IPS DF 6.9 (cell line): ENCODE results near the gene LRP1B.
"Not testable (repeated sequence)": the region's sequence is repeated elsewhere in the genome, so short reads cannot be mapped to it uniquely, and the experiment has no call there.

ENCODE experiments used
- DNase-seq: peaks from one replicate; pipeline ENCODE4 v3.0.0-alpha.2; 2013; ENCODE audit warnings: low read depth, low spot score
- H3K27ac ChIP-seq: one replicate; pipeline ENCODE4 v1.5.1; 2013; ENCODE audit warnings: low read length, control low read depth
- H3K27me3 ChIP-seq: 2 replicates; pipeline ENCODE4 v1.6.1; 2013; ENCODE audit warnings: mild to moderate bottlenecking, low read length; ENCODE audit not compliant: control insufficient read depth, insufficient read depth
- H3K36me3 ChIP-seq: 2 replicates; pipeline ENCODE4 v1.6.1; 2013; ENCODE audit warnings: low read length; ENCODE audit not compliant: control insufficient read depth, insufficient read depth
- H3K4me1 ChIP-seq: 2 replicates; pipeline ENCODE4 v1.6.1; 2013; ENCODE audit warnings: low read length; ENCODE audit not compliant: control insufficient read depth, insufficient read depth
- H3K4me3 ChIP-seq: 2 replicates; pipeline ENCODE4 v1.5.1; 2013; ENCODE audit warnings: mild to moderate bottlenecking, low read length
- H3K9me3 ChIP-seq: 2 replicates; pipeline ENCODE4 v1.6.1; 2013; ENCODE audit warnings: low read length, inconsistent platforms; ENCODE audit not compliant: control insufficient read depth, insufficient read depth
- WGBS: extraction: QIAGEN DNeasy Blood & Tissue Kit; methylation state at CpG from one replicate; pipeline ENCODE4 v1.1.7; 2013; ENCODE audit warnings: mixed read lengths, missing lambda C conversion rate; ENCODE audit not compliant: insufficient read length, insufficient coverage; 5-methylcytosine and 5-hydroxymethylcytosine counted together

Gene LRP1B

GRCh38 chr2:140356697-140357096, 1774.1 kb downstream of the LRP1B start:
- Histone ChIP-seq H3K9me3 (no peaks in the 10 kb centered on the region), H3K4me3 (no peak overlapping the region), H3K4me1 (peaks cover 1% of the 10 kb centered on the region; the same call in 1 of the 2 replicates), H3K36me3 (no peaks in the 10 kb centered on the region), H3K27me3 (no peaks in the 10 kb centered on the region), H3K27ac (no peak overlapping the region)
- DNase-seq, result no peak
- WGBS, result no CpG with 5 or more reads among the region's 1 CpG

- Histone ChIP-seq H3K27me3 (no peaks in the 10 kb centered on the region), H3K4me3 (no peak overlapping the region), H3K4me1 (peaks cover 1% of the 10 kb centered on the region; the same call in 1 of the 2 replicates), H3K27ac (no peak overlapping the region), H3K36me3 (no peaks in the 10 kb centered on the region), H3K9me3 (no peaks in the 10 kb centered on the region)
- WGBS, result no CpG with 5 or more reads among the region's 2 CpGs
- DNase-seq, result no peak
Measured at GRCh38 chr2:140355511-140356090, 1775.2 kb downstream of the LRP1B start.

DNA sequence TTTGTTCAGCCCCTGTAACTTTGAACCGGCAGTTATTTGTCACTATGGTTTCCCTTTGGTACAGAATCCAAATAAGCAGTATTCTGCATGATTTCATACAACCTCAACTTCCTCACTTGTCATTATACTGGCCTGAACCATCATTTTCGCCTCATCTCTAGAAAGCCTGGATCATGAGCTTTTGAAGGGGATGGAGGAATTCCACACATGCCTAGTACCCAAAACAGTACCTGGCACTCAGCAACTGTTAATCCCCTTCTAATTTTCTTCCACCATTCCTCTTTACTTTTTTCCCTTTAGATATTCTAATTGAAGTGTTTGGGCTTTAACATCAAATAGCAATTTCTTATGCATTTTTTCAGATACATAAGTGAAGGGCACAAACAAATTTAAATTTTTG, 1776.3 kb downstream of the LRP1B start:
- no peaks in the 10 kb centered on the region for H3K27me3 ChIP-seq
- H3K9me3 ChIP-seq, result no peaks in the 10 kb centered on the region
- peaks cover 1% of the 10 kb centered on the region; the same call in 1 of the 2 replicates for H3K4me1 ChIP-seq
- no peak overlapping the region for H3K27ac ChIP-seq
- no CpG with 5 or more reads among the region's 2 CpGs for WGBS
- H3K36me3 ChIP-seq, result no peaks in the 10 kb centered on the region
- H3K4me3 ChIP-seq, result no peak overlapping the region
- no peak for DNase-seq

DNA sequence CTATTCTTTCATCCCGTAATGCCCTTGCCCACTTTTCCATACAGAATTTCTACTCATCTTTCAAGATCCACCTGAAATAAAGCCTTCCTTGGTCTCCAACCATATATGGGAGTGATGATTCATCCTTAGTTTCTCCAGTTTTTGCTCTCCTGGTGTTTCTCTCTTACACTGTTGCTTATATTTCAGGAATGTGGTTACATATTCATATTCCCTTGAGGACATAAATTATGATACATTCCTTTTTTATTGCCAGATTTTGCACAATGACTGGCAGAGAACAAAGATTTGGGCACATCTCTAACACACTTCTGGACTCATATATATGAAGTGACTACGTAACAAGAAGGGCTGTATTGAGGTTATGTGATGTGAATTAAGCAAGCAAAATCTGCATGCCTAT, 1777.3 kb downstream of the LRP1B start:
- Histone ChIP-seq H3K27me3 (no peaks in the 10 kb centered on the region), H3K27ac (no peak overlapping the region), H3K36me3 (no peaks in the 10 kb centered on the region), H3K4me1 (peaks cover 3% of the 10 kb centered on the region; the same call in 1 of the 2 replicates), H3K4me3 (no peak overlapping the region), H3K9me3 (no peaks in the 10 kb centered on the region)
- WGBS, result no CpG with 5 or more reads among the region's 2 CpGs
- DNase-seq, result no peak

DNA sequence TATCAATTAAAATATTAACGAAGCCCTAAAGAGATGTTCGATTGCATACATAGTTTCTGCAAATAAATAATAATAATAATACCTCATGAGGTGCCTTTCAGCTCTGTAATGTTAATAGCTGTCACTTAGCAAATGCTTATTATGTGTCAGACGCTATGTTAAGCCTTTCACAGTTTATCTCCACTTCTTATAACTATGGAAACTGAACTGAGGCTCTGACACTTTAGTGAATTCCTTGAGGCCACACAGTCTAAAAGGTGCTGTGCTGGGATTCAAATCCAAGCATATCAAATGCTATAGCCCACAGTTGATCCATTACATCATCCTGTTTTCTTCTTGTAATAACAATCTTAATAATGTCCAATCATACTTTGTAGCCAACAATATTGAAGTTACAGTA, 1779.1 kb downstream of the LRP1B start:
- Histone ChIP-seq H3K4me1 (peaks cover 3% of the 10 kb centered on the region; the same call in 1 of the 2 replicates), H3K9me3 (no peaks in the 10 kb centered on the region), H3K27ac (no peak overlapping the region), H3K27me3 (no peaks in the 10 kb centered on the region), H3K4me3 (no peak overlapping the region), H3K36me3 (no peaks in the 10 kb centered on the region)
- WGBS, result no CpG with 5 or more reads among the region's 3 CpGs
- no peak for DNase-seq

DNA sequence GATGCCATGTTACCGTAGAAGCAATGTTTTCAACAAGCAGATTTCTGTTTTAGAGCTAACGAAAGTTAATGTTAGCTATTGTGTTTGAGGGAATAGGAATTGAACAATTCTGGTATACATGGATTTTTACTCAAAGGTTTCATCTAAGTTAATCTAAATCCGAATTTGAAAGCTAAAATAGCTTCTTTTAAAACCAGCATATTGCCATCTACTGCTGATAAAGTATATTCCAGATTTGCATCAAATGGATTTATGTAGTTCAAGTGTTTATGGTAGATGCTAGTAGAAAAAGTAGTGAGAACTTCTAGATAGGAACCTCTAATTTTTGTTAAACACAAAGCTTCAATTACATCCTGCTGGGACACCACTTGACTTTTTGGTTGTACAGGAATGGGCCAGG, 1781.1 kb downstream of the LRP1B start:
- no peak for DNase-seq
- Histone ChIP-seq H3K4me3 (no peak overlapping the region), H3K36me3 (no peaks in the 10 kb centered on the region), H3K27me3 (no peaks in the 10 kb centered on the region), H3K9me3 (no peaks in the 10 kb centered on the region), H3K4me1 (peaks cover 3% of the 10 kb centered on the region; the same call in 1 of the 2 replicates), H3K27ac (no peak overlapping the region)
- WGBS, result no CpG with 5 or more reads among the region's 3 CpGs

DNA sequence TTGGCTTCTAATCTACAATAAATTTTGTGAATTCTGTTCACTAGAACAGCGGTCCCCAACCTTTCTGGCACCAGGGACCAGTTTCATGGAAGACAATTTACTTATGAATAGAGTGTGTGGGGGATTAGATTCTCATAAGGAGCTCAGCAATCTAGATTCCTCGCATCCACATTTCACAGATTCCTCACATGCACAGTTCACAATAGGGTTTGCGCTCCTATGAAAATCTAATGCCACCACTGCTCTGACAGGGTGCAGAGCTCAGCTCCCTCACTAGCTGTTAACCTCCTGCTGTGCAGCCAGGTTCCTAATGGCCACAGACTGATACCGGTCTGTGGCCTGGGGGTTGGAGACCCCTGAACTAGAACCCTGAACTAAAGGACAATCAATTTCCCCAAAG, 1782.0 kb downstream of the LRP1B start:
- no peaks in the 10 kb centered on the region for H3K27me3 ChIP-seq
- H3K4me1 ChIP-seq, result peaks cover 3% of the 10 kb centered on the region; the same call in 1 of the 2 replicates
- peak; percentile 18 for DNase-seq
- H3K36me3 ChIP-seq, result no peaks in the 10 kb centered on the region
- no peak overlapping the region for H3K27ac ChIP-seq
- no peaks in the 10 kb centered on the region for H3K9me3 ChIP-seq
- H3K4me3 ChIP-seq, result no peak overlapping the region
- no CpG with 5 or more reads among the region's 4 CpGs for WGBS

DNA sequence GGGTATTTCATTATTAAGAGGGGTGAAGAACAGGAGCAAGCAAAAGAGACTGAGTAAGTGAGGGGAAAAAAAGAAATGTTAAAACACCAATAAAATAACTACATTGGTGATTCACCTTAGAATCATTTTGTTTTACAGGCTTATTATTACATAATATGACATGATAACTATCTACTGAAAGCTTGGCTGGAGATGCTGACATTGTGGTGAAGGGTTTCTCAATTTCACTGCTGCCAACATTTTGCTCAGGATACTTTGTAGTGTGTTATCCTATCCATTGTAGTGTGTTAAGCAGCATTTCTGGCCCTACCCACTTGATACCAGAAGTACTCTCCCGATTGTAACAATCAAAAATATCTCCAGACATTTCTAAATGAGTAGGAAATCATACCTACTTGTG, 1786.0 kb downstream of the LRP1B start:
- Histone ChIP-seq H3K27me3 (no peaks in the 10 kb centered on the region), H3K4me3 (no peak overlapping the region), H3K27ac (no peak overlapping the region), H3K36me3 (no peaks in the 10 kb centered on the region), H3K4me1 (0 out of 2 replicates have a peak, but pooled peaks cover 2% of the 10 kb centered on the region), H3K9me3 (no peaks in the 10 kb centered on the region)
- WGBS, result no CpG with 5 or more reads among the region's 1 CpG
- no peak for DNase-seq

DNA sequence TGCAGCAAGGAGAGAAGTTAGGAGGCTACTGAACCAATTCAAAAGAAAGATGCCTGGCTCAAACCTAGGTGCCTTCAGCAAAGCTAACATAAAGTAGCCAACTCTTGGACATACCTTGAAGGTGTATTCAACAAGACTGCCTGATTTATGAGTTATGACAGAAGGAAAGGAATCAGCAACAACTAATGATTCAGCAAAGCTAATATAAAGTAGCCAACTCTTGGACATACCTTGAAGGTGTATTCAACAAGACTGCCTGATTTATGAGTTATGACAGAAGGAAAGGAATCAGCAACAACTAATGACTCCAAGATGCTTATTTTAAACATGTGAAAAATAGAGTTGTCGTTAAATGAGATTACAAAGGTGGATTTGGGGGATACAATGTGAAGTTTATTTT, 1786.5 kb downstream of the LRP1B start:
- H3K9me3 ChIP-seq, H3K4me3 ChIP-seq, H3K36me3 ChIP-seq, H3K27ac ChIP-seq, H3K27me3 ChIP-seq, H3K4me1 ChIP-seq, DNase-seq: not testable (repeated sequence)
- 100% methylated on average over 1 of the region's 1 CpG for WGBS

DNA sequence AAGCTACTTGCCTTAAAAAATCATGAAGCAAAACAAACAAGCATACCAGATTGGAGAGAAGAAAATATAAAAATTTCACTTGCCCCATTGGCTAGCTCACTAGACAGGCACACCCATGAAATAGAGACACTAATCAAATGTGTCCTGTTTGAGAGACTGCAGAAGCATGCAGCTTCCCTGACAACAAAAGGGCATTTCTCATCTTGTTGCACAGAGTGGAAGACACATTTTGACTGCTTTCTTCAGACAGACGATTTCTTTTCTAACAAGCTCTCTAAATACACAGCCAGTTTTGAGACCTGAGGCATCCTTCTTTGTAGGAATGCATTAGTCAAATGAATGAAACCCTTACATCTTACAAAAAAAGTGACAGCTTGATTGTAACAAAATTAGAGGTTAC, 1792.0 kb downstream of the LRP1B start:
- H3K9me3 ChIP-seq, result no peaks in the 10 kb centered on the region
- H3K4me1 ChIP-seq, result no peaks in the 10 kb centered on the region
- no CpG with 5 or more reads among the region's 1 CpG for WGBS
- H3K27ac ChIP-seq, result no peak overlapping the region
- H3K27me3 ChIP-seq, result no peaks in the 10 kb centered on the region
- no peaks in the 10 kb centered on the region for H3K36me3 ChIP-seq
- no peak for DNase-seq
- H3K4me3 ChIP-seq, result no peak overlapping the region

DNA sequence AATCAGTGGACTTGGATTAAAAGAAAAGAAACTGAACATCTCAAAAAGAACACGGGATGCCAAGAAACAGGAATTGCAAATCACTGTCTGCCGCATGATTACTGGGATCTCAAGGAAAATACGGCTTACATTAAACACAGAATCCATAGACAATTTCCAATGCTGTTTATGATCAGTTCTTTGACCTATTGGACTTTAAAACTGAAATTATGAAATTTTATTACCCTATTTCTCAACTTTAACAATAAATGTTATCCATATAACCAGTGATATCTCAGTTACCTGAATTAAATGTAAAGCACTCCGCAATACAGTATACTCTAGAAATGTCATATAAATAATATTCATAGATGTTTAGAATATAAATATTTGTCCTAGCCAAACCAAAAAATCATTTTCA, 1793.8 kb downstream of the LRP1B start:
- Histone ChIP-seq H3K36me3 (no peaks in the 10 kb centered on the region), H3K4me3 (no peak overlapping the region), H3K27ac (no peak overlapping the region), H3K9me3 (no peaks in the 10 kb centered on the region), H3K4me1 (no peaks in the 10 kb centered on the region), H3K27me3 (no peaks in the 10 kb centered on the region)
- WGBS, result no CpG with 5 or more reads among the region's 4 CpGs
- no peak for DNase-seq
